ENCODE data around the gene UBC. TPM values are rescaled to one million over a fixed set of nuclear protein-coding genes. Genes with fewer than 3 reads are reported as not detected.

Gene UBC
- total and polyA plus RNA-seq, 2 experiments from 2014 or later = 1,267 to 1,410 TPM

DNA sequence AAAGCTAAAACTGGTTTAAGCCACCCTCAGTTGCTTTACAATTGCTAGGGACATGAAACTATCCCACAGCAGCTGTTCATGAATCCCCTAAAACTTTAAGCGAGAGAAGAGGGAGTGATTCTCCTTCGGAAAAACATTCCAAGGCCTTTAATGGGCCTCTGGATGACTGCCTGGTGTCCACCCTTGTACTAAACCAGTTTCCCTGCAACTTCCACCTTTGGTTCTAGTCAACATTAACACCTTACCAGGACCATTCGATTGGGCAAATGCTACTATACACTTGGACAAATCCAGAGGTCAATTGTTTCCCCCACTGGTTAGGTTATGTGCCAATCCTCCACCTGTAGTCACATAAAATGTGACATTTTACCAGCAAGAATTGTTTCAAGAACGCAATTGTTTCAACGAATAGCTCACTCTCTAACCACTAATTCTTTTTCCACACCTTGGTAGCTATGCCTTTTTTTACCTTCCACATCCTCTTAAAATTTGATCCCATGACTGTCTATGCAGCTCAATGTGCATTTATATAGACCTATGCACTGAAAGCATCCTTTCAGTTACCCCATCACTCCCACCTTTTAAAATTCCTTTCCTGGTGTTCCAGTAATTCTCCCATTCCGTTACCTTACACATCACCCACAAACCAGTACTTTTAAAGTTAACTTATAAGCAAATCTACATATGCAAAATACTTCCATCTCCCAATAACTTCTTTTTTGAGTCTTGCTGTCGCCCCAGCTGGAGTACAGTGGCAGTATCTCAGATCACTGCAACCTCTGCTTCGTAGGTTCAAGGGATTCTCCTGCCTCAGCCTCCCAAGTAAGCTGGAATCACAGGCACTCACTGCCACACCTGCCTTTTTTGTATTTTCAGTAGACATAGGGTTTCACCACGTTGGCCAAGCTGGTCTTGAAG, 3.6 kb downstream of the UBC start:
- H3K4me1 ChIP-seq (ENCODE audit: insufficient read depth) = peaks cover 23% of the 10 kb centered on the region
- H3K4me2 ChIP-seq = peak overlapping the region; percentile 74
- H3K79me2 ChIP-seq = peaks cover 48% of the 10 kb centered on the region

GRCh38 chr12:124909831-124910560, 4.5 kb downstream of the UBC start:
- peak; percentile 30 for DNase-seq (ENCODE audit: low spot score)
- 78% methylated on average over 8 of the region's 8 CpGs for WGBS (ENCODE audit: low lambda C conversion rate, missing lambda C conversion rate)
- Histone ChIP-seq H3K36me3 (replicated peaks; ENCODE audit: insufficient read depth, low read depth) (no peaks in the 10 kb centered on the region), H3K4me3 (no peak overlapping the region), H2AFZ (no peak overlapping the region), H3K9me2 (replicated peaks; ENCODE audit: insufficient read depth) (no peaks in the 10 kb centered on the region), H3K4me1 (ENCODE audit: insufficient read depth) (peaks cover 18% of the 10 kb centered on the region), H3K79me2 (peaks cover 45% of the 10 kb centered on the region), H3K9me3 (ENCODE audit: low read depth) (no peaks in the 10 kb centered on the region), H3K27ac (peak overlapping the region; percentile 32), H4K20me1 (ENCODE audit: insufficient read depth, poor library complexity, severe bottlenecking) (peaks cover 43% of the 10 kb centered on the region), H3K27me3 (no peaks in the 10 kb centered on the region), H3K4me2 (peak overlapping the region; percentile 74)
- no peak for TF ChIP-seq CTCF (IDR thresholded peaks at IDR 0.05; ENCODE audit: poor library complexity)
- TF ChIP-seq EZH2 (IDR thresholded peaks at IDR 0.05; ENCODE audit: borderline replicate concordance) = no peak
- no peak for TF ChIP-seq EZH2phosphoT487 (IDR thresholded peaks at IDR 0.05; ENCODE audit: low read depth, severe bottlenecking, unreplicated experiment)

More for the DNA sequence above, 3.6 kb downstream of the UBC start:
- DNase-seq (ENCODE audit: low spot score) = no peak
- Histone ChIP-seq H3K27me3 (no peaks in the 10 kb centered on the region), H3K9me2 (replicated peaks; ENCODE audit: insufficient read depth) (no peaks in the 10 kb centered on the region), H3K4me3 (no peak overlapping the region), H3K36me3 (replicated peaks; ENCODE audit: insufficient read depth, low read depth) (no peaks in the 10 kb centered on the region), H2AFZ (no peak overlapping the region), H4K20me1 (ENCODE audit: insufficient read depth, poor library complexity, severe bottlenecking) (peaks cover 43% of the 10 kb centered on the region), H3K9me3 (ENCODE audit: low read depth) (no peaks in the 10 kb centered on the region), H3K27ac (peak overlapping the region; percentile 2)
- WGBS (ENCODE audit: low lambda C conversion rate, missing lambda C conversion rate) = 87% methylated on average over 9 of the region's 9 CpGs
- TF ChIP-seq CTCF (IDR thresholded peaks at IDR 0.05; ENCODE audit: poor library complexity) (no peak), EZH2 (IDR thresholded peaks at IDR 0.05; ENCODE audit: borderline replicate concordance) (no peak), EZH2phosphoT487 (IDR thresholded peaks at IDR 0.05; ENCODE audit: low read depth, severe bottlenecking, unreplicated experiment) (no peak)

- Histone ChIP-seq H2AFZ (no peak overlapping the region), H3K4me3 (no peak overlapping the region), H3K9me3 (ENCODE audit: low read depth) (no peaks in the 10 kb centered on the region), H4K20me1 (ENCODE audit: insufficient read depth, poor library complexity, severe bottlenecking) (peaks cover 23% of the 10 kb centered on the region), H3K9me2 (replicated peaks; ENCODE audit: insufficient read depth) (no peaks in the 10 kb centered on the region), H3K4me2 (no peak overlapping the region), H3K27me3 (no peaks in the 10 kb centered on the region), H3K79me2 (peaks cover 30% of the 10 kb centered on the region), H3K36me3 (replicated peaks; ENCODE audit: insufficient read depth, low read depth) (no peaks in the 10 kb centered on the region), H3K4me1 (ENCODE audit: insufficient read depth) (peaks cover 23% of the 10 kb centered on the region), H3K27ac (no peak overlapping the region)
- TF ChIP-seq EZH2phosphoT487 (IDR thresholded peaks at IDR 0.05; ENCODE audit: low read depth, severe bottlenecking, unreplicated experiment) (no peak), CTCF (IDR thresholded peaks at IDR 0.05; ENCODE audit: poor library complexity) (peak; percentile 99), EZH2 (IDR thresholded peaks at IDR 0.05; ENCODE audit: borderline replicate concordance) (no peak)
- DNase-seq (ENCODE audit: low spot score) = peak; percentile 95
- WGBS (ENCODE audit: low lambda C conversion rate, missing lambda C conversion rate) = 2% methylated on average over 2 of the region's 2 CpGs
Measured at GRCh38 chr12:124906606-124907261, 7.7 kb downstream of the UBC start.

Measured in hepatocyte (in vitro differentiated cells).